NCI-H446 treated with DMSO at 0.1 percent for 48 hours (cell line): ENCODE results near the gene SLCO3A1.

Experiments
- DNase-seq: peaks from one replicate; lab custom pipeline; 2025; lab: John Stamatoyannopoulos, UW

The SLCO3A1 gene

GRCh38 chr15:92128788-92129187, 275.3 kb downstream of the SLCO3A1 start:
- no peak for DNase-seq

GRCh38 chr15:92130244-92130643, 276.7 kb downstream of the SLCO3A1 start:
- no peak for DNase-seq

GRCh38 chr15:92130906-92131305, 277.4 kb downstream of the SLCO3A1 start:
- no peak for DNase-seq

GRCh38 chr15:92132982-92133755, 279.7 kb downstream of the SLCO3A1 start:
- DNase-seq = no peak

GRCh38 chr15:92140796-92141195, 287.3 kb downstream of the SLCO3A1 start:
- DNase-seq = no peak

- no peak for DNase-seq
Measured at GRCh38 chr15:92141607-92142006, 288.1 kb downstream of the SLCO3A1 start.

GRCh38 chr15:92142242-92143232, 289.0 kb downstream of the SLCO3A1 start:
- DNase-seq = no peak

GRCh38 chr15:92143765-92144164, 290.3 kb downstream of the SLCO3A1 start:
- no peak for DNase-seq

GRCh38 chr15:92146511-92147150, 293.1 kb downstream of the SLCO3A1 start:
- DNase-seq = no peak

GRCh38 chr15:92149029-92149428, 295.5 kb downstream of the SLCO3A1 start:
- no peak for DNase-seq

GRCh38 chr15:92149465-92149864, 296.0 kb downstream of the SLCO3A1 start:
- DNase-seq = no peak

GRCh38 chr15:92151168-92151567, 297.7 kb downstream of the SLCO3A1 start:
- no peak for DNase-seq

GRCh38 chr15:92151741-92152140, 298.2 kb downstream of the SLCO3A1 start:
- DNase-seq = no peak

- no peak for DNase-seq
Measured at GRCh38 chr15:92152983-92153382, 299.5 kb downstream of the SLCO3A1 start.

GRCh38 chr15:92153620-92154019, 300.1 kb downstream of the SLCO3A1 start:
- DNase-seq = no peak

GRCh38 chr15:92155934-92156333, 302.4 kb downstream of the SLCO3A1 start:
- DNase-seq = no peak

- no peak for DNase-seq
Measured at GRCh38 chr15:92157666-92158298, 304.3 kb downstream of the SLCO3A1 start.

- no peak for DNase-seq
Measured at GRCh38 chr15:92158426-92158825, 304.9 kb downstream of the SLCO3A1 start.

- no peak for DNase-seq
Measured at GRCh38 chr15:92159481-92159880, 306.0 kb downstream of the SLCO3A1 start.

GRCh38 chr15:92159906-92160841, 306.7 kb downstream of the SLCO3A1 start:
- no peak for DNase-seq
